ENCODE results near the gene EEF2KMT.
"Not testable (repeated sequence)": the region's sequence is repeated elsewhere in the genome, so short reads cannot be mapped to it uniquely, and the experiment has no call there.

Gene EEF2KMT

DNA sequence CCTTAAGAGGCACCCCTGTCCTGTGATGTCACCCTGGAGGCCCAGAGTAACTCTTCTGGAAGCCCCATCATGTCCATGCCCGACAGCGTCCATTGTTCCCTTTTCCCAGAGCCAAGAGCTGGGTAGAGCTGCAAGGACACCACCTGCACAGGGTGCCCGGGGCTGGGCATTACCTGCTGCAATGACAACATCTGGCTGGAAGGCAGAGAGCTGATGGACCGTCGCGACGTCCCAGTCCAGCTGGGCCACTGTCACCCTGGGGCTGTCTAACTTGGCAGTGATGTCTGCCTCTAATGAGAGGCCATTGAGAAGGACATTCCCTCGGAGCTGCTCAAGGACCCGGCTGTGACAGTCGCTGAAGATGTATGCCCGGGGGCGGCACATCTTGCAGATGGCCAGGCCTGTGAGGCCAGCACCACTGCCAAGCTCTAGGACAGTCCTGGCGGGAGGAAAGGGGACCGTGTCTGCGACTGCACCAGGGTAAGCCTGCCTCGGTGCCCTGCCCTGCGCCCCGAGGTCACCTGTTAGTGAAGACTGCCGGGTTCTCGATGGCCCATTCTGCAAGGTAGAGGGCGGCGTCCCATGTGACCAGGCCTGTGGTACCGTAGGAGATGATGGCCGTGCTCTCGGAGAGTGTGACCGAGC lies 7.6 kb downstream of the EEF2KMT start:
- H4K20me1 ChIP-seq = peaks cover 0 to 12% (median 0%) of the 10 kb centered on the region in 11 experiments; a peak in 4 of 22 replicates

DNA sequence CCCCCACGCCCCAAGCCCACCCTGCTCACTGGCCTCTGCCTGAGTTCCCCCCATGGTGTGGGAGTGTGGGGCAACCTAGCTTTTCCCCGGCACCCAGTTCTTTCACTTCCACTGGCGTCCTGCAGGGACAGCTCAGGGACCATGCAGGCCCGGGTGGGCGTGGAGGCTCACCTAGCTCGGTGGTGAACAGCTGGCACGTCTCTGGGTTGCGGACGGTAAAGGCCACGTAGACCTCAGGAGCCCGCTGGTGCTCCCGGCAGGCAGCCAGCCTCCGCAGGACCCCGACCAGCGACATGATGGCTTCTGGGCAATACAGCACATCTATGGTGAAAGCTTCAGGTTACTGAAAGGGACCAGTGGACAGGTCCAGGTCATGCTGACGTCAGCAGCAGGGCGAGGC lies 8.7 kb downstream of the EEF2KMT start:
- H3K4me2 ChIP-seq; H3K9ac ChIP-seq; H3K4me3 ChIP-seq; H3K4me1 ChIP-seq; H3K27me3 ChIP-seq; H3K27ac ChIP-seq; H3K9me3 ChIP-seq (replicated peaks in 1 of 11): not testable (repeated sequence)
- H4K20me1 ChIP-seq = peaks cover 0 to 12% (median 0%) of the 10 kb centered on the region in 11 experiments; a peak in 4 of 22 replicates
- peaks cover 5 to 51% (median 28%) of the 10 kb centered on the region in 11 experiments; a peak in 18 of 22 replicates for H3K36me3 ChIP-seq

More for the DNA sequence above, 7.6 kb downstream of the EEF2KMT start:
- H3K27me3 ChIP-seq; H3K4me3 ChIP-seq; H3K4me1 ChIP-seq; H3K27ac ChIP-seq; H3K9me3 ChIP-seq (replicated peaks in 1 of 11); H3K9ac ChIP-seq; H3K4me2 ChIP-seq: not testable (repeated sequence)
- H3K36me3 ChIP-seq = peaks cover 5 to 48% (median 26%) of the 10 kb centered on the region in 11 experiments; a peak in 18 of 22 replicates

DNA sequence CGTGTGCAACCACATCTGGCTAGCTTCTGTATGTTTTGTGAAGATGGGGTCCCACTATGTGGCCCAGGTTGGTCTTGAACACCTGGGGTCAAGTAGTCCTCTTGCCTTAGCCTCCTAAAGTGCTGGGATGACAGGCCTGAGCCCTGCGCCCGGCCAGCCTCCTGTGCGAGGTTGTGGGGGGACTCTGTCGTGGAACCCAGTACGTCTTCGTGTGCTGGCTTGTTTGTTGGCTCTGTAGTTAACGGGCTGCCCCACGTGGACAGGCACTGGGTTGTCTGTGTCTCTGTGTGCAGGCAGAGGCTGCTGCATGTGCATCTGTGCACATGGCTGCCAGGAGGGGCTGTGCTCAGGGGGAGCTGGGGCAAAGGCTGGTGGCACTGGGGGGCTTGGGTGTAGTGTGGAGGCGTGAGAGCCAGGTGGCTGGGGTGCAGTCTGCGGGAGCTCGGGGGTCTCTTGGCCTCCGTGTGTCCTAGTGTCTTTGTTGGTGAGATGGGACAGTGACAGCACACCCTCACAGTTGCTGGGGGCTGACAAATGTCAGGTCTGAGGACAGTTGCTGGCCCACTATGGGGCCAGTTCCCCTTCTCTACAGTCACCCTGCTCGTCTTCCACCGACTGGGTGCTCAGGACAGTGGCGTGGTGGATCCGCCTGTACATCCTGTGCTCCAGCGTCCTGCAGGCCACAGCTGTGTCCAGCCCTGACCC lies 9.4 kb downstream of the EEF2KMT start:
- Histone ChIP-seq H3K36me3 (peaks cover 11 to 58% (median 34%) of the 10 kb centered on the region in 11 experiments; a peak in 19 of 22 replicates), H4K20me1 (peaks cover 0 to 12% (median 0%) of the 10 kb centered on the region in 11 experiments; a peak in 4 of 22 replicates)
- H3K4me2 ChIP-seq; H3K9me3 ChIP-seq (replicated peaks in 1 of 11); H3K4me1 ChIP-seq; H3K9ac ChIP-seq; H3K4me3 ChIP-seq; H3K27me3 ChIP-seq; H3K27ac ChIP-seq: not testable (repeated sequence)

DNA sequence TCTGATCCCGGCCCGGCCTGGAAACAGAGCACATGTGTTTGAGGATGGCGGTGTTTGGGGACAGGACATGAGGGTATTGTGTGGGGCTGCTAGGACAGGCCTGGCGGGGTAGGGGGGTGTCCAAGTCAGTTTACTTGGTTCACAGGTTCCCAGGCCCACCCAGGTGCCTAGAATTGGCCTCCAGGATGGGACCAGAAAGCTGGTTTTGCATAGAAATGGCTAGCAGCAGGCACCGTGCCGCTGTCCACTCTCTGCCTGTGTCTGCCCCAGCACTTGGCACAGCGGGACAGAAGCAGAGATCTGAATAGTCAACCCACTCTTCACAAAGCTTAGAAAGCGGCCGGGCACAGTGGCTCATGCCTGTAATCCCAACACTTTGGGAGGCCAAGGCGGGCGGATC lies 11.9 kb downstream of the EEF2KMT start:
- H3K9me3 ChIP-seq (replicated peaks in 1 of 11); H3K27me3 ChIP-seq; H3K27ac ChIP-seq; H3K9ac ChIP-seq; H3K4me3 ChIP-seq; H3K4me1 ChIP-seq; H3K4me2 ChIP-seq: not testable (repeated sequence)
- Histone ChIP-seq H3K36me3 (peaks cover 18 to 79% (median 42%) of the 10 kb centered on the region in 11 experiments; a peak in 20 of 22 replicates), H4K20me1 (peaks cover 0 to 12% (median 0%) of the 10 kb centered on the region in 11 experiments; a peak in 3 of 22 replicates)

DNA sequence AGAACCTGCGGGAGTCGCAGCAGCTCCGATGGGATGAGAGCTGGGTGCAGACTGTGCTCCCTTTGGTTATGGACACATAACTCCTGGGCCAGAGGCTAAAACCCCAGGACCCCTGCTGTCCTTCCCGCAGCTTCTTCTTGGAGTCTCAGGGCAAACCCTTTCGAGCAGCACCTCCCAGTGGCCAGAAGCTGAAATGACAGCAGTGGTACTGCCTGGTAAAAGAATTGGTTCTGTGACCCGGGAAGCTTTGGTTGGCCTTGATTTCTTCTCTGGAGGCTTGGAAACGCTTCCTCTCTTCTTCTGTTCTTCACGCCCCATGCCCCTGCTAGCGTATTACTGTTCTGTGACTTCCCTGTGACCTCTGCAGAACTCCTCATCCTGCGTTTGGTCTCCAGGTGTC lies 12.8 kb downstream of the EEF2KMT start:
- Histone ChIP-seq H3K36me3 (peaks cover 18 to 79% (median 34%) of the 10 kb centered on the region in 11 experiments; a peak in 20 of 22 replicates), H4K20me1 (peaks cover 0 to 12% (median 0%) of the 10 kb centered on the region in 11 experiments; a peak in 3 of 22 replicates)
- not testable (repeated sequence) for H3K9me3 ChIP-seq (replicated peaks in 1 of 11); H3K27ac ChIP-seq; H3K4me3 ChIP-seq; H3K4me1 ChIP-seq; H3K4me2 ChIP-seq; H3K9ac ChIP-seq; H3K27me3 ChIP-seq

DNA sequence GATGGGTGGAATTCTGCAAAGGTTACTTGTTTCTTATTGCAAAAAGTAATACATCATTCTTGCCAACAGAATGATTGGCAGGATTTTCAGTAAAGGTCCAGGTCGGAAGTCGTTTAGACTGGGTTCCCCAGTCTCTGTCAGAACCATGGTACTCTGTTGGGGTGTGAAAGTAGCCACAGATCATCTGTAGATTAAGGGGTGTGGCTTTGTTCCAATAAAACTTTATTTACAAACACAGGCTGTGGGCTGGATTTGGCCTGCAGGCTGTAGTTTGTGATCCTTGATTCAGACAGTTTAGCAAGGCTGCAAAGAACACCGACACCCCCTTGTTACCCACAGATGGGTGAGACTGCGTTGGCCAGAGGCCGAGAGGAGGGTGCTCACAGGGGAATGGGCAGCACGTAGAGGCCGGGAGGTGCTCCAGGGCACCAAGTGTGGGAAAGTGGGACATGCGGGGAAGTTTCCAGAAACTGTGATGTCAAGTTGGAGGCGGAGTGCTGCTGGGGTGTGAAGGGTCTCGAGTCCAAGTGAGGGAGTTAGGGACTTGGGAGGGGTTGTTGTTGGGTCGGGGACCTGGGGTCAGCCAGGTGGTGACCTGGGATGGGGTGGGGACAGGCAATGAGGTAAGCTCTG lies 13.4 kb downstream of the EEF2KMT start:
- H3K4me3 ChIP-seq; H3K9me3 ChIP-seq (replicated peaks in 1 of 11); H3K9ac ChIP-seq; H3K27ac ChIP-seq; H3K27me3 ChIP-seq; H3K4me2 ChIP-seq; H3K4me1 ChIP-seq: not testable (repeated sequence)
- Histone ChIP-seq H3K36me3 (peaks cover 18 to 81% (median 39%) of the 10 kb centered on the region in 11 experiments; a peak in 20 of 22 replicates), H4K20me1 (peaks cover 0 to 12% (median 0%) of the 10 kb centered on the region in 11 experiments; a peak in 3 of 22 replicates)

DNA sequence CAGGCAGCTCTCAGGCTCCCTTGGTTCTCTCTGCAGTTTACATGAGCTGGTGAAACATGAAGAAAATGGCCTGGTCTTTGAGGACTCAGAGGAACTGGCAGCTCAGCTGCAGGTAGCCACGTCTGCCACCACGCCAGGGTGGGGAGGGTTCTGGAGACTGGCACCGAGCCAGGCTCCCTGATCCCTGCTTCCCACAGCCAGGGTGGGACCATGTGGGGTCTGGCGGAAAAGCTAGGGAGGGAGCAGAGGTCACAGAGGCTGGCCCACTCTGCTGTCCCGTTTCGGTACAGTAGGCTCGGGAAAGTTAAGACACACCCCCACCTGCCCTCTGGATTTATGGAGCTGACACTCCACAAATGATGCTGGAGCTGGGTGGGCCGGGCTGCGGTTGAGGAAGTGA lies 13.9 kb downstream of the EEF2KMT start:
- not testable (repeated sequence) for H4K20me1 ChIP-seq; H3K27ac ChIP-seq; H3K4me2 ChIP-seq; H3K9ac ChIP-seq; H3K27me3 ChIP-seq; H3K4me3 ChIP-seq; H3K4me1 ChIP-seq; H3K9me3 ChIP-seq (replicated peaks in 1 of 11)
- H3K36me3 ChIP-seq = peaks cover 18 to 82% (median 40%) of the 10 kb centered on the region in 11 experiments; a peak in 20 of 22 replicates

DNA sequence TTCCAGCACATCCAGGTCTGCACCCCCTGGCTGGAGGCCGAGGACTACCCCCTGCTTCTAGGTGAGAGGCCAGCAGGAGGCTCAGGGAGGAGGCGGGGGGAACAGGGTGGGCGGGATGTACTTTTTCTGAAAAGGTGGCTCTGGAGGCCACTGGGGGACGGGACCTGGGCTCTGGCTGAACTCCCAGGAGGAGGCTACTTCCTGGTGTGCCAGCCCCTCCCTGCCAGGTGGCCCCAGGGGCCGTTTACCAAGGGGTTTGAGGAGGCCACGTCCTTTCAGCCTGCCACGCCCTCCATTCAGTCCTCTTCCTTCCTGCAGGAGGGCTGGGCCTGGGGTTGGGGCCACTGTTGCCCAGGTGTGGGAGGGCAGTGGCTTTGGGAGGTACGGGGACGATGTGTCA lies 16.6 kb downstream of the EEF2KMT start:
- H3K27me3 ChIP-seq; H3K27ac ChIP-seq; H3K9ac ChIP-seq; H3K4me3 ChIP-seq; H3K9me3 ChIP-seq (replicated peaks in 1 of 11); H3K4me1 ChIP-seq; H3K4me2 ChIP-seq; H4K20me1 ChIP-seq: not testable (repeated sequence)
- H3K36me3 ChIP-seq = peaks cover 27 to 87% (median 56%) of the 10 kb centered on the region in 11 experiments

DNA sequence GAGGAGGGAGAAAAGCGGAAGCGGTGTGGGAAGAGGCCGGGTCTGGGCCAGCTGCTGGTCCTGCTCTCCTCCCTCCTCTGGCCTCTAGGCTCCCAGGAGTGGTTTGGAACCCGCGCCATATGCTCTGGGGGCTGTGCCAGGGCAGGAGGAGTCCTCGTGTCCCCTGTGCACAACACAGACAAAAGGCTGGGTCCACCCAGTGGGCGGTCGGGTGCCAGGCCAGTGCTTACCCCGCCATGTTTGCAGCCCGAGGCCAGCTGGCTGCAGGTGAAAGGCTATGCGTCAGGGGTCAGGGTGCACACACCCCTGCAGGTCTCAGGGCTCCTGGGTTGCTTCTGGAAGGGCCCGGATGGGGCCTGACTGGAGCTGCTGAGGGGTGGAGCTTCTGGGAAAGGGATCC lies 17.1 kb downstream of the EEF2KMT start:
- not testable (repeated sequence) for H3K9me3 ChIP-seq (replicated peaks in 1 of 11); H3K27ac ChIP-seq; H3K9ac ChIP-seq; H3K4me2 ChIP-seq; H3K4me3 ChIP-seq; H4K20me1 ChIP-seq; H3K4me1 ChIP-seq; H3K27me3 ChIP-seq
- H3K36me3 ChIP-seq = peaks cover 32 to 87% (median 58%) of the 10 kb centered on the region in 11 experiments

DNA sequence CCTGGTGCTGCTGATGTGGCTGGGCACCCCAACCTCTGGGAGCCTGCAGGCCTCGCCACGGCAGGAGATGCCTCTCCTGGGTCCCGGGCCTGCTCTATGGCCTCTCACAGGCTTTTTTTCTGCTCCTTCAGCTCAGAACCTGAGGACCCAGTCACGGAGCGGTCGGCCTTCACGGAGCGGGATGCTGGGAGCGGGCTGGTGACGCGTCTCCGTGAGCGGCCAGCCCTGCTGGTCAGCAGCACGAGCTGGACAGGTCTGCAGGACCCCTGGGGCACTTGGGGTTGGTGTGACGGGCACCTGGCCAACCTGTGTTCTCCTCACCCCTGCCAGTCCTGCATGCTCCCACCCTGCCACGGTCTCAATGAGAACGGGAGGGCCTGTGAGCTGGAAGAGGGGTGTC lies 19.0 kb downstream of the EEF2KMT start:
- peaks cover 44 to 96% (median 65%) of the 10 kb centered on the region in 11 experiments for H3K36me3 ChIP-seq

More for the DNA sequence above, 19.0 kb downstream of the EEF2KMT start:
- Histone ChIP-seq H3K27me3 (no peaks in the 10 kb centered on the region), H3K4me1 (no peaks in the 10 kb centered on the region), H3K27ac (no peak overlapping the region), H3K9me3 (replicated peaks in 1 of 11) (no peaks in the 10 kb centered on the region), H3K4me3 (no peak overlapping the region), H3K9ac (no peak overlapping the region), H3K4me2 (no peak overlapping the region), H4K20me1 (peaks cover 0 to 6% (median 0%) of the 10 kb centered on the region in 11 experiments; a peak in 2 of 22 replicates)
- no peak for TF ChIP-seq Cebpa-rat (IDR thresholded peaks at IDR 0.05)

Data from BLaER1 treated with 17β-estradiol and CSF1 and Interleukin-3, amounts not matched to agents 10 nM and 100 nM (cell line).